Common myeloid progenitor, CD34-positive (primary cell): Measurements from ENCODE around the gene RNF44.

Source experiments
- CTCF ChIA-PET: fragments of 350-600 bp; sonication (Branson Sonifier 250); formaldehyde crosslinking; loops from one replicate; lab custom pipeline; 2021; ENCODE audit warnings: antibody characterized with exemption; lab: Charles Lee
- POLR2A ChIA-PET: fragments of 350-600 bp; sonication (Branson Sonifier 250); formaldehyde crosslinking; loops from one replicate; lab custom pipeline; 2021; ENCODE audit warnings: antibody characterized with exemption; lab: Charles Lee
- DNase-seq, 3 donors: peaks; one replicate each; pipeline versions ENCODE4 v3.0.0 to v3.0.0-alpha.2; 2013
- H3K27ac ChIP-seq, 2 experiments: 1 replicate in 1 of 2; 2 replicates in 1 of 2; pipeline ENCODE4 v1.7.0; 2013; ENCODE audit warnings: inconsistent platforms in 2 of 2, low read length in 2 of 2, mild to moderate bottlenecking in 2 of 2, low read depth in 1 of 2, moderate library complexity in 1 of 2; ENCODE audit not compliant: severe bottlenecking in 2 of 2, insufficient read depth in 1 of 2, poor library complexity in 1 of 2
- H3K27me3 ChIP-seq, 5 experiments: replicated peaks in 2 of 5; 1 replicate in 3 of 5; 2 replicates in 2 of 5; pipeline versions ENCODE4 v1.6.1 to v1.7.0; 2013; ENCODE audit warnings: low read length in 4 of 5, mild to moderate bottlenecking in 2 of 5, moderate library complexity in 2 of 5, inconsistent platforms in 1 of 5; ENCODE audit not compliant: insufficient read depth in 5 of 5, control insufficient read depth in 4 of 5
- H3K36me3 ChIP-seq, 4 experiments: 1 replicate in 2 of 4; 2 replicates in 2 of 4; pipeline versions ENCODE4 v1.6.1 to v1.7.0; 2013; ENCODE audit warnings: low read length in 3 of 4, control low read depth in 1 of 4, mild to moderate bottlenecking in 1 of 4; ENCODE audit not compliant: control insufficient read depth in 4 of 4, insufficient read depth in 4 of 4
- H3K4me1 ChIP-seq, 4 experiments: 1 replicate in 3 of 4; 2 replicates in 1 of 4; pipeline versions ENCODE4 v1.6.1 to v1.7.1; 2013; ENCODE audit warnings: low read length in 3 of 4, mild to moderate bottlenecking in 3 of 4, control low read depth in 1 of 4, inconsistent platforms in 1 of 4, moderate library complexity in 1 of 4; ENCODE audit not compliant: control insufficient read depth in 4 of 4, insufficient read depth in 4 of 4; ENCODE audit errors: control extremely low read depth in 1 of 4
- H3K4me3 ChIP-seq, 7 experiments: 1 replicate in 4 of 7; 2 replicates in 3 of 7; pipeline versions ENCODE4 v1.5.1 to v1.7.0; 2013; ENCODE audit warnings: mild to moderate bottlenecking in 7 of 7, low read length in 6 of 7, moderate library complexity in 6 of 7, inconsistent platforms in 2 of 7, low read depth in 2 of 7, control low read depth in 1 of 7; ENCODE audit not compliant: insufficient read depth in 4 of 7, control insufficient read depth in 1 of 7; ENCODE audit errors: extremely low read depth in 1 of 7
- H3K9me3 ChIP-seq, 5 experiments: 1 replicate in 4 of 5; 2 replicates in 1 of 5; pipeline versions ENCODE4 v1.6.1 to v1.7.1; 2013; ENCODE audit warnings: low read length in 4 of 5, mild to moderate bottlenecking in 2 of 5, inconsistent platforms in 1 of 5, low read depth in 1 of 5, moderate library complexity in 1 of 5; ENCODE audit not compliant: control insufficient read depth in 4 of 5, insufficient read depth in 2 of 5; ENCODE audit errors: control extremely low read depth in 1 of 5
- WGBS: methylation state at CpG from one replicate; pipeline ENCODE4 v1.1.5; 2013; ENCODE audit not compliant: insufficient coverage; 5-methylcytosine and 5-hydroxymethylcytosine counted together

RNF44 gene

DNA sequence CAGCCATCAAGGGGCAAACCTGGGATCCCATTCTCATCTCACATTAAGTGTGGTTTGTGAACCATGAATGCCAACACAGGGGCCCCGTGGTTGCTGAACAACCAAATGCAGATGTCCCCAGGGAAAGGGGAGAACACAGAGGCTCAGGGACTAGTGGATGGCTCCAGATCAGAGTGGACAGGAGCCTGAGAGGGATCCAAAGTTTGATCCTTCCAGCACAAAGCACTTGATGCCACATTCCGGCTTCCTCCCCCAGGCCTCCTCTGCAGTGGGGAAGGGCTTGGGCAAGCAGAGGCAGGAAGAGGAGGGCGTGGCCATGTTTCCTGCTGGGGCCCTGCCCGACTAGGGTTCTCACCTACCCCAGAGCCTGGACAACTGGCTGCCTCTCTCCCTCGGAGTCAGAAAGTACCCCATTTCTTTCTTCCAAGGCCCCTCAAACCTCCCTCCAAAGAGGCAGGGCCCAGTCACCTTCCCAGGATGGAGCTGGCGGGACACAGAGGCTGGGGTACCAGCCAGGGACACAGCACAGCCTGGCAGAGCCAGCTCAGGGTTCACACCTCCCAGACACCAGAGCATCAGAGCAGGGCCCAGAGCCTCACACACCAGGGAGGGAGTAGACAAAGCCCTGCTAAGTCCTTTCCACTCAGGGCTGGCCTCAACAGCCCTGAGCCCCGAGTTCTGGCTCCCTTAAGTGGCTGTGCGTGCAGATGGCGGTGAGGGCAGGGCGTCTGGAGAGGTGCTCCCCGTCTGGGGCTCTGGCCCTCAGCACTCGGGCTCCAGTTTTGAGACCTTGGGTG is 4.3 kb upstream of the RNF44 start:
- CTCF ChIA-PET, result interaction anchor here (3.1 to 3.6 kb wide), 3 partner anchors 8 to 125 kb away, joined by 13 to 29 read pairs (median 26); partner anchors contain the start of gene CLTB
- peak overlapping the region in 5 of 7 experiments; percentile 24 to 89 (median 77) for H3K4me3 ChIP-seq
- peaks cover 17 to 65% (median 55%) of the 10 kb centered on the region in 4 experiments for H3K4me1 ChIP-seq

DNA sequence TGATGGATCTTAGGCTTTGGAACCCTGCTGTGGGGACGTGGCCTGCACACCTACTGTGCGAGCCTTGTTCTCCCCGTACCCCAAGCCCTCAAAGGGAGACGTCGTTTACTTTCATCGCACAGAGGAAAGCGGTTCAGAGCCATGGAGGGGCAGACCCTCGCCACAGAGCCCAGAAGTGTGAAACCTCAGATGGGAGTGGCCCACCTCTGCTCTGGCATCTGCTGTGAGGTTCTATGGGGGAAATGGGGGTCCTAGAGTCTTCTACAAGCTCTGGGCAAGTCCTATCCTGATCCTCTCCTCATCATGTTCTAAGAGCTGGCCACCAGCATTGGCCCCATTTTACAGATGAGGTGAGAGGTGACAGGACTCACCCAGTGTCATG is 3.7 kb upstream of the RNF44 start:
- peak overlapping the region in 1 of 2 experiments; percentile 72 for H3K27ac ChIP-seq
- H3K9me3 ChIP-seq, result no peaks in the 10 kb centered on the region
- H3K36me3 ChIP-seq, result no peaks in the 10 kb centered on the region
- H3K27me3 ChIP-seq, result no peaks in the 10 kb centered on the region
- ChIA-PET POLR2A (interaction anchor here (2.4 kb wide), 1 partner anchor 7 kb away, joined by 7 read pairs; no protein-coding TSS in a partner anchor), CTCF (interaction anchor here (3.3 kb wide), 1 partner anchor 11 kb away, joined by 29 read pairs; no protein-coding TSS in a partner anchor)
- no peak for DNase-seq
- peak overlapping the region in 4 of 7 experiments; percentile 24 to 89 (median 78) for H3K4me3 ChIP-seq
- peaks cover 17 to 68% (median 58%) of the 10 kb centered on the region in 4 experiments for H3K4me1 ChIP-seq
- WGBS, result 88% methylated on average over 7 of the region's 8 CpGs

More for the DNA sequence above, 4.3 kb upstream of the RNF44 start:
- Histone ChIP-seq H3K36me3 (no peaks in the 10 kb centered on the region), H3K27me3 (no peaks in the 10 kb centered on the region), H3K27ac (peak overlapping the region in 1 of 2 experiments; percentile 72), H3K9me3 (no peaks in the 10 kb centered on the region)
- peak; percentile 57 to 75 (median 70) for DNase-seq
- WGBS, result 30% methylated on average over 11 of the region's 12 CpGs
- POLR2A ChIA-PET, result interaction anchor here (1.8 to 2.4 kb wide), 2 partner anchors 8 to 11 kb away, joined by 7 to 11 read pairs; no protein-coding TSS in a partner anchor

DNA sequence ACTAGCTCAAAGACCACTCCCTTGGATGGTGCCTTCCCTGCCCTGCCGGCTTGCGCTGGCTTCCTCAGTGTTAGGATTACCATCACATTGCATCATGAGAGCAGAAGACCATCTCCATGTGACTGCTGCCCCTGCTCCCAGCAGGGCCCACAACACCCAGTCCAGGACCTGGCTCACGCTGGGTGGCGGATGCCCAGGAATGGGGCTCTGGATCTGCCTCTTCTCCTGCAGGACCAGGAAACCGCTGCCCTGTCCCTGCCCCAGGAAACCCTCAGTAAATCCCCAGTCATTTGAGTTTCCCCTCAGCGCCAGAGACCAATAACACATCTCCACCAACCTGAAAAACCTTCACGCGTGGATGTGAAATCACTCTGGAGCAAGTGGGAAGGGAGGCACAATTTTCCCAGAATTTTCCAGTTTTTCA is 3.3 kb upstream of the RNF44 start:
- ChIA-PET CTCF (interaction anchor here (0.9 kb wide), 1 partner anchor 13 kb away, joined by 3 read pairs; no protein-coding TSS in a partner anchor), POLR2A (no interaction called here)
- H3K36me3 ChIP-seq, result no peaks in the 10 kb centered on the region
- H3K27me3 ChIP-seq, result no peaks in the 10 kb centered on the region
- H3K4me1 ChIP-seq, result peaks cover 17 to 72% (median 63%) of the 10 kb centered on the region in 4 experiments
- 94% methylated on average over 7 of the region's 8 CpGs for WGBS
- H3K9me3 ChIP-seq, result no peaks in the 10 kb centered on the region
- no peak for DNase-seq
- no peak overlapping the region for H3K27ac ChIP-seq
- H3K4me3 ChIP-seq, result no peak overlapping the region

DNA sequence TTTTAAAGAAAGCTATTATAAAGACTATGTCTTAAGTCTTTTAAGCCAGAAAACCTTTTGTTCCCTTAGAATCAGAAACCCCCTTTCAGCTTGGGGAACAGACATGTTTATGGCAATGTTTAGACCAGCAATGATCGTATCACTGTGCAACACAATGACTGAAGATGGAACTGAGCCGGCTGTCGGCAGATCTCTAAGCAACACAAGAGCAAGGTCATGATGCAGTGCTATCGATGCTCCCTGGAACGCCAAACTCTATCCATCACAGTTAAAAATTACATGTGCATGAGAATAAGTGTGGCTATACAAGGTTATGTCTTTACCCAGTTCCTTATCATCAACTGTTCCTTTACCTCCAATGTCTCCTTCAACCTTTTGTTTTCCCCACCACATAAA is 1.8 kb upstream of the RNF44 start:
- Histone ChIP-seq H3K27ac (peak overlapping the region in 1 of 2 experiments; percentile 98), H3K4me3 (no peak overlapping the region), H3K27me3 (no peaks in the 10 kb centered on the region), H3K4me1 (peaks cover 24 to 78% (median 71%) of the 10 kb centered on the region in 4 experiments), H3K9me3 (no peaks in the 10 kb centered on the region), H3K36me3 (peaks cover 0 to 11% (median 0%) of the 10 kb centered on the region in 4 experiments)
- ChIA-PET POLR2A (interaction anchor here (0.6 kb wide), 1 partner anchor 177 kb away, joined by 3 read pairs; the partner anchor contains the start of gene KIAA1191), CTCF (interaction anchor here (0.8 to 1.5 kb wide), 5 partner anchors 11 to 39 kb away, joined by 3 read pairs; no protein-coding TSS in a partner anchor)
- no peak for DNase-seq
- 97% methylated on average over 5 of the region's 5 CpGs for WGBS

DNA sequence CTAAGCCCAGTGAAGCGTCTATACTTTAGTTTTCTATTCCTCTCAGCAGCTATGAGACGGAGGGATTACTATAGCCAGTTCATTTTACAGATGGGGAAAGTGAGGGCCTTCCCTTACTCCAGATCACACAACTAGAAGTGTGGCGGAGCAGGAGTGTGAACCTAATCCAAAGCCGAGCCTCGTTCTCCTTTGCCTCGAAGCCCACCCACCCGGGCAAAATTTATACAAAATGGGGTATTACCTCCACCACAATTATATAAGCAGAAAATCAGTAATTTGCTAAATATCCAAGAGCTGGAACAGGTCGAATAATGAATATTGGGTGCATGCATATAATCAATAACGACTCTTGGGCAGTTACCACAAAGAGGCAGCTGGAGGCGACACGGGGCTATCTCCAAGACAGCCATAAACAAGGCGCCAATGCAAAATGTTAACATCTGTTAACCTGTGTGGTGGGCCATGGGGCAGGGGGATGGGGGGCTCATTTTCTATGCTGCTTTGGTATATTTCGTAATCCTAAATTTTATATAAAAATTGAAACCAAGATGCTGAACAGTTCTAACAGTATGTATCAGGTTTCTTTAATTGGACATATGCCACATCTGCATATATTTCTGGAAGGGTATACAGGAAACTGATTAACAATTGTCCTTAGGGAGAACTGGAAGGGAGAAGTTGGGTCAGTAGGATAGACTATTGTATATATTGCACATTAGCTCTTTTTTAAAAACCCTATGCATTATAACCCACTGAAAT is 1.2 kb upstream of the RNF44 start:
- no peaks in the 10 kb centered on the region for H3K27me3 ChIP-seq
- 56% methylated on average over 7 of the region's 13 CpGs for WGBS

DNA sequence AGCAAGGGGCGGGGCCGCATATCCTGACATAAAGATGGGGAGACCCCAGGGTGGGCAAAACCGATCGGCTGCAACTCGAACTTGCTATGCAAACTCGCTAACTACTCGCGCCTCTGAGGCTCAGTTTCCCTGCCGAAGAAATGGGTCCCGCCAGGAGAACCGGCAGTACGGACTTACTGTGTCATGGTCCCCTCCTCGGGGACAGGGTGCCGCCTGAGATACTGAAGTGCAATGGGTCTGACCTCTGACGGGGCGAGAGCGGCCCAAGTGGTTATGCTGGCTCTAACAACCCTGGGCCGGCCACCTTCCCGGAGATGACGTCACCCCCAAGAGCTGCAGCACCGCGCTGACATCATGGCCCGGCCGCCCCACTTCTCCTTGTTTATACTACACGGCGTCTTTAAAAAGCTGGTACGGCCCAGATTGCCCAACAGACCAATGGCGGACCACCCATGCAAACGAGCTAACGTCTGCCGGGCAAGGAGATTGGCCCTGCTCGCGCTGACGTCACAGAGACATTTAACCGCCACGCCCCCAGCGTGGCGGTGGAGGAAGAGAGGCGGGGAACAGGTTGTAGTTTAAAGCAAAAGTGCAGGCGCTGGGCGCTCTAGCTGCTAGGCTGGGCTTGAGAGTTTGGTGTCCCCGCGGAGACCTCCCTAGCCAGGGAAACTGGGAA is 490 bp upstream of the RNF44 start:
- CTCF ChIA-PET, result interaction anchor here (0.7 to 2.0 kb wide), 9 partner anchors 8 to 90 kb away, joined by 3 to 6 read pairs (median 3); partner anchors contain the start of genes CDHR2 and FAF2
- Histone ChIP-seq H3K27me3 (no peaks in the 10 kb centered on the region), H3K4me1 (peaks cover 27 to 85% (median 74%) of the 10 kb centered on the region in 4 experiments), H3K36me3 (peaks cover 0 to 11% (median 0%) of the 10 kb centered on the region in 4 experiments), H3K4me3 (peak overlapping the region; percentile 89 to 100 (median 97)), H3K9me3 (no peaks in the 10 kb centered on the region), H3K27ac (peak overlapping the region; percentile 94 to 98)
- peak; percentile 100 for DNase-seq
- POLR2A ChIA-PET, result interaction anchor here (0.5 to 2.8 kb wide), 6 partner anchors 9 to 1034 kb away, joined by 3 to 17 read pairs (median 4); partner anchors contain the start of genes CLTB and FAF2
- 0% methylated on average over 43 of the region's 43 CpGs for WGBS

More for the DNA sequence above, 1.2 kb upstream of the RNF44 start:
- no peaks in the 10 kb centered on the region for H3K9me3 ChIP-seq
- peak overlapping the region; percentile 36 to 100 (median 92) for H3K4me3 ChIP-seq
- ChIA-PET POLR2A (interaction anchor here (0.5 to 2.8 kb wide), 6 partner anchors 10 to 1034 kb away, joined by 3 to 17 read pairs (median 4); partner anchors contain the start of genes CLTB and FAF2), CTCF (interaction anchor here (0.8 to 2.0 kb wide), 10 partner anchors 9 to 91 kb away, joined by 3 to 6 read pairs (median 3); partner anchors contain the start of genes CDHR2 and FAF2)
- H3K36me3 ChIP-seq, result peaks cover 0 to 11% (median 0%) of the 10 kb centered on the region in 4 experiments
- peak overlapping the region in 1 of 2 experiments; percentile 98 for H3K27ac ChIP-seq
- peaks cover 27 to 78% (median 71%) of the 10 kb centered on the region in 4 experiments for H3K4me1 ChIP-seq
- DNase-seq, result no peak
